ENCODE measurements around the gene CRTAC1. TPM values are rescaled to one million over a fixed set of nuclear protein-coding genes. Genes with fewer than 3 reads are reported as not detected.
A peak's percentile ranks its signal among the peaks of the same experiment; 100 is the strongest.

CRTAC1 gene
- total RNA-seq, 1 experiment from 2014 or later: not detected

DNA sequence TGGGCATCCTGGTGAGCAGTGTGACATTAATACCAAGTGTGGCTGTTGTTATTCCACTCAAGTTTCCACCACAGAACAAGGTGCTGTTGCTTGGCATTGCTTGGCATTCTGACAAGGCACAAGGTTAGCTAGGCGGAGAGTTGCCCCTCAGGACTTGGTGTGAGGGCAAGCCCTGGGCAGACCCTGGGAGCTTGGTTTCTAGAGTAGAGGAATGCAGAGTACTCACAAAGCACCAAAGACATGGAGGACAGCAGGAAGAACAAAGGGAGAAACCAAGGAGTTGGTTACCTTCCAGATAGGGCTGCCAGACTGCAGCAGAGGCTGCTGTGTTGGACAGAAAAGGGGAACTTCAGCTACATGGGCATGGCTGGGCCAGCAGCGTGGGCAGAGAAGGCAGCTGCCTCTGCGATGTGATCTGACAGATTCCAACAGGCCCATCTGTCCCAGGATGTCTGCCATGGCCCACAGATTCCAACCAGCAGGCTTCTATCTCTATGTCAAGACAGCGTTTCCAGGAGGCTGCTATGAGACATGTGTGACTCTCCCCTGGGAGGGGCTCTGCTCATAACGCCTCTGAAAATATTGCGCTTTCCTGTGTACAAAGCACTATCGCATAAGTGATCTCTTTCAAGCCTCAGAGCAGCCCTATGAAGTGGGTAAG is 178.9 kb downstream of the CRTAC1 start:
- ChIA-PET CTCF (no interaction called here), POLR2A (ENCODE audit: low non-redundant PET) (no interaction called here)
- intact Hi-C loops (cut with micrococcal nuclease; ENCODE audit: unreplicated experiment): no loop called here
- Histone ChIP-seq H3K4me3 (ENCODE audit: low read depth, low read length, poor library complexity, severe bottlenecking) (no peak overlapping the region), H3K9me3 (ENCODE audit: low read depth, low read length, poor library complexity, severe bottlenecking) (no peaks in the 10 kb centered on the region), H3K27ac (ENCODE audit: low read depth, low read length, poor library complexity, severe bottlenecking) (no peak overlapping the region), H3K4me1 (ENCODE audit: insufficient read depth, low read length, poor library complexity, severe bottlenecking) (no peaks in the 10 kb centered on the region), H3K27me3 (replicated peaks; ENCODE audit: insufficient read depth, low read depth, low read length, poor library complexity) (no peaks in the 10 kb centered on the region), H3K36me3 (ENCODE audit: insufficient read depth, low read length, poor library complexity, severe bottlenecking) (no peaks in the 10 kb centered on the region)
- no TSS peak for BruUV-seq (replicated peaks)
- no peak for DNase-seq (ENCODE audit: low spot score)
- TF ChIP-seq CTCF (conservative IDR thresholded peaks at IDR 0.05; ENCODE audit: low read depth, low read length): no peak
- TF ChIP-seq EZH2 (IDR thresholded peaks at IDR 0.05; ENCODE audit: borderline replicate concordance, low read depth, low read length, poor library complexity, severe bottlenecking): no peak

GRCh38 chr10:97850446-97850845 is 180.0 kb downstream of the CRTAC1 start:
- Histone ChIP-seq H3K27ac (ENCODE audit: low read depth, low read length, poor library complexity, severe bottlenecking) (no peak overlapping the region), H3K4me1 (ENCODE audit: insufficient read depth, low read length, poor library complexity, severe bottlenecking) (no peaks in the 10 kb centered on the region), H3K4me3 (ENCODE audit: low read depth, low read length, poor library complexity, severe bottlenecking) (peak overlapping the region; percentile 54), H3K9me3 (ENCODE audit: low read depth, low read length, poor library complexity, severe bottlenecking) (no peaks in the 10 kb centered on the region), H3K36me3 (ENCODE audit: insufficient read depth, low read length, poor library complexity, severe bottlenecking) (no peaks in the 10 kb centered on the region), H3K27me3 (replicated peaks; ENCODE audit: insufficient read depth, low read depth, low read length, poor library complexity) (no peaks in the 10 kb centered on the region)
- intact Hi-C loops (cut with micrococcal nuclease; ENCODE audit: unreplicated experiment): no loop called here
- no TSS peak for BruUV-seq (replicated peaks)
- ChIA-PET POLR2A (ENCODE audit: low non-redundant PET) (no interaction called here), CTCF (no interaction called here)
- TF ChIP-seq CTCF (conservative IDR thresholded peaks at IDR 0.05; ENCODE audit: low read depth, low read length): no peak
- no peak for TF ChIP-seq EZH2 (IDR thresholded peaks at IDR 0.05; ENCODE audit: borderline replicate concordance, low read depth, low read length, poor library complexity, severe bottlenecking)
- no peak for DNase-seq (ENCODE audit: low spot score)

- ChIA-PET POLR2A (ENCODE audit: low non-redundant PET) (no interaction called here), CTCF (interaction anchor here (0.6 kb wide), 1 partner anchor 71 kb away, joined by 4 read pairs; no protein-coding TSS in a partner anchor)
- DNase-seq (ENCODE audit: low spot score): peak; percentile 39
- H3K9me3 ChIP-seq (ENCODE audit: low read depth, low read length, poor library complexity, severe bottlenecking): no peaks in the 10 kb centered on the region
- no TSS peak for BruUV-seq (replicated peaks)
- intact Hi-C loops (cut with micrococcal nuclease; ENCODE audit: unreplicated experiment): no loop called here
- H3K36me3 ChIP-seq (ENCODE audit: insufficient read depth, low read length, poor library complexity, severe bottlenecking): no peaks in the 10 kb centered on the region
- H3K4me3 ChIP-seq (ENCODE audit: low read depth, low read length, poor library complexity, severe bottlenecking): peak within 1 kb of the TSS; percentile 54
- no peaks in the 10 kb centered on the region for H3K4me1 ChIP-seq (ENCODE audit: insufficient read depth, low read length, poor library complexity, severe bottlenecking)
- TF ChIP-seq EZH2 (IDR thresholded peaks at IDR 0.05; ENCODE audit: borderline replicate concordance, low read depth, low read length, poor library complexity, severe bottlenecking) (no peak), CTCF (conservative IDR thresholded peaks at IDR 0.05; ENCODE audit: low read depth, low read length) (no peak)
- H3K27me3 ChIP-seq (replicated peaks; ENCODE audit: insufficient read depth, low read depth, low read length, poor library complexity): no peaks in the 10 kb centered on the region
- no peak within 1 kb of the TSS for H3K27ac ChIP-seq (ENCODE audit: low read depth, low read length, poor library complexity, severe bottlenecking)
Measured at GRCh38 chr10:97849687-97850402, 180.6 kb downstream of the CRTAC1 start, which contains the start of gene GOLGA7B. GOLGA7B (plus strand) TSS chr10:97849843; CDS start chr10:97850304, 461 bp downstream.
